Muscle of back (tissue), 11 donors: ENCODE results near the gene PDLIM5. TPM values are rescaled to one million over a fixed set of nuclear protein-coding genes. Genes with fewer than 3 reads are reported as not detected.

Experiments
- DNase-seq, 3 donors: peaks; one replicate each; pipeline versions ENCODE4 v3.0.0 to v3.0.0-alpha.2; 2013
- polyA plus RNA-seq, 10 donors: library from polyadenylated mRNA; unstranded; fragments of 120-200 nt; gene quantifications; one replicate each; pipeline ENCODE4 v1.2.1, GENCODE V29; 2013; ENCODE audit not compliant: insufficient read length in 10 of 10

Gene PDLIM5
- polyA plus RNA-seq, 10 donors = 159 to 431 (median 284) TPM

DNA sequence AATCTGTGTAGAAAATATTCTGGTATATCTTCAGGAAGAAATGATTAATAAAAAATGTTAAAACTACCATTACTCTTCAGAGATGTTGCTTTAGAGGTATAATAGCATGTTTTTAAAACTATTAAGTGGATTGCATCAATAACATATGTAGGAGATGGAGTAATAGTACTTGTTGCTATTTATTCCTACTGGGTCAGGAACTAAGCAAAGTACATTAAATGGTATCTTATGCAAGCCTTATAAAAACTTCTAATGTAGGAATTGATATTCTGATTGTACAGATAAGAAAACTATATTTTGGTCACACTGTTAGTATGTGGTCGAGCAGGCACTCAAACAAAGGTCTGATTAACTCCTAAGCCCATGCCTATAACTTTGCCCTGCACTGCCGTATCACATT lies 31.4 kb upstream of the PDLIM5 start:
- DNase-seq = no peak

DNA sequence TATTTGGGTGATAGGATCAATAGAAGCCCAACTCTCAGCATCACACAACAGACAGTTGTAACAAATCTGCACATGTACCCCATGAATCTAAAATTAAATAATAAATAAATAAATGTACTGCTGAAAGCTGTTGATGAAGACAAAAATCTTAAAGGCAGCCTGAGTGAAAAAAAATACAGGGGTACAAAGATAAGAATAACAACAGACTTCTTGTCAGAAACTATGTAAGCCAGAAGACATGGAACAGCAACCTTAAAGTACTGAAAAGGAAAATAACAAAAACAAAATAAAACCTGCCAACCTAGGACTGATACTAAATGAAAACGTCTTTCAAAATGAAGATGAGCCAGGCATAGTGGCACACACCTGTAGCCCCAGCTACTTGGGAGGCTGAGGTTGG lies 25.0 kb upstream of the PDLIM5 start:
- no peak for DNase-seq

DNA sequence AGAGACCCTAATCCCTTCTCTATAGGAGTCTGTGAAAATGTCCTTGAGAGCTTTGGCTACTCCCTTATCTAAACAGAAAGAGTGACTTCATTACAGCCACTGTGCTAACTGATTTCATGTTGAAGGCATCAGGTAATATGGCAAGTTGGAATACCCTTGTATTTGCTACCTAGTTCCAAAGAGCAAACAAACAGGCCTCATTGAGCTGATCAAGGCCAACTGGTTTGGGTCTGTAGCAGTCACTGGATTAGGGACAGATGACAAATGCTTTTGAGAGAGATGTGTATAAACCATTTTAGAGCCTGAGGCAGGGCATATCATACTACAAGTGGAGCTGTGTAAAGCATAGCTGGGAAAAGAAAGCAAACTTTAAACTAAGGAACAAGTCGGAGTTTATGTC lies 22.9 kb upstream of the PDLIM5 start:
- no peak for DNase-seq

DNA sequence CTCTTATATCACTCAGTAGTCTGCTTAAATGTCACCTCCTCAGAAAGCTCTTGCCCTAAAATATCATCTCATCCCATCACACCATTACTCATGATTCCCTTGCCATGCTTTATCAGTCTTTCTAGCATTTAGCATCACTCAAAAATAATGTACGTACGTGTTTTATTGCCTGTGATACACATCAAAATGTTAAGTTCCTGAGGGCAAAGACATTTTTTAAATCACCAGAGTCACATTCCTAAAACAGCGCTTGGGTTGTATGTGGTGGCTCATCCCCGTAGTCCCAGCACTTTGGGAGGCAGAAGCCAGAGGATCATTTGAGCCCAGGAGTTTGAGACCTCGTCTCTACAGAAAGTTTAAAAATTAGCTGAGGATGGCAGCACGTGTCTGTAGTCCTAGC lies 21.3 kb upstream of the PDLIM5 start:
- no peak for DNase-seq

DNA sequence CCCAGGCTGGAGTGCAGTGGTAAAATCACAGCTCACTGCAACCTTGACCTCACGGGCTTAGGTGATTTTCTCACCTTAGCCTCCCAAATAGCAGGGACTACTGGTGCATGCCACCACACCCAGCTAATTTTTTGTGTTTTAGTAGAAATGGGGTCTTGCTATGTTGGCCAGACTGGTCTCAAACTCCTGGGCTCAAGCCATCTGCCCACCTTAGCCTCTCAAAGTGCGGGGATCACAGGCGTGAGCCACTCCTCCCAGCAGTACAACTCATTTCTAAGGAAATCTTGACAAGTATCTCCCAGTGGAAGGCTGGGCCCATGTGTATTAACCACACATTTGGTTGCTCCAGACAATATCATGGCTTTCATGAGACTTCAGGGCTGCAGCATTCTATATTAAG lies 20.4 kb upstream of the PDLIM5 start:
- no peak for DNase-seq

DNA sequence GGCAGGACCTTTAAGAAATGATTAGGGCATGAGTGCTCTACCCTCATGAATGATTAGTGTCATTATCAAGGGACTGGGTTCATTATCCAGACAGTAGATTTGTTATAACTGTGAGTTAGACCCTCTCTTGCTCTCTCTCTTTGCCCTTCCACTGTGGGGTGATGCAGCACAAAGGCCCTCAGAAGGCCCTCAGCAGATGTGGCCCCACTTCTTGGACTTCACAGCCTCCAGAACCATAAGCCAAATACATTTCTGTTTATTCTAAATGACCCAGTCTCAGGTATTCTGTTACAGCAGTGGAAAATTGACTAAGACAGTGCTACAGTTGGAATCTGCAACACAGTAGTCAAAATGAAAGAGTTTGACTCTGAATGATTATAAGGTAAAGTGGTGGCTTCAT lies 17.2 kb upstream of the PDLIM5 start:
- no peak for DNase-seq

DNA sequence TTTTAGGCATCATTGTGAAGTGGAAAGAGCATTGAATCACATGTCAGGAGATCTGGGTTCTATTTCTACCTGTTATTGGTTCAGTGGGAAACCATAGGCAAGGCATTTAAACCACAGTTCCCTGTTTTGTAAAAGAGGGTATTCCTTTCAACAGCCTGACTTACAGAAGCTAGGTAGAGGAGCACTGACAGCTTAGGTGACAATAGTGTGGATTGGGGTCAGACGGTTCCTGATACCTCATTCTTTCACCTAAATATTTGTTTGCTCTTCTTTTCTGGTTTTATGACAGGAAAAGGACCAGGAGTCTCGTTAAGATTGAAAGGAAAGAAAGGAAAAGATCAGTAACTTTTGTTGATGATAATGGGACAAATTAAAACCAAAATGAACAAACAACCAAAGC lies 15.9 kb upstream of the PDLIM5 start:
- no peak for DNase-seq

DNA sequence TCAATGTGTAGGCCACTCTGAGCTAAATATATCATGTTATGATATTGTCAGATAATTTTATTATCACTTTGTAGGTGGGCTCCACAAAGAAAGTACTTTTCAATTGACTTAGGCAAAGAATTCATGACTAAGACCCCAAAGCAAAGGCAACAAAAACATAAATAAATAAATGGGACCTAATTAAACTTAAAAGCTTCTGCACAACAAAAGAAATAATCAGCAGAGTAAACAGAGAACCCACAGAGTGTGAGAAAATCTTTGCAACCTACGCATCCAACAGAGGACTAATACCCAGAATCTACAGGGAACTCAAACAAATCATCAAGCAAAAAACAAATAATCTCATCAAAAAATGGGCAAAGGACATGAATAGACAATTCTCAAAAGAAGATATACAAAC lies 15.2 kb upstream of the PDLIM5 start:
- no peak for DNase-seq

DNA sequence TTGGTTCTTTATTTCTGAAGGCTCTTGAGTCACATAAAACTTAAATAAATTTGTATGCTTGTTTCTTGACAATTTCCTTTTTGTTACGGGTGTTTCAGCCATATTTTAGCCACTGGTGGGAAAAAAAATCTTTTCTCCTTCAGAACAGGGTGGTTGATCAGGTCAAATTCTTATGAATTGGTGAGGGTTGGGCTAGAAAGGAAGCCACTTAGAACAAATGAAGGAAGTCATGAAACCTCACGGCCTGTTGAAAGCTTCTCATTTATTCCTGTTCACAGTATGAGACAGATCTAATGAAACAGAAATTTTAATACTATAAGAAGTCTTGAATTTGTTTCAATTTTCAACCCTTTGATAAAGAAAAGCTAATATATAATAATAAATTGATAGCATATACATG lies 12.1 kb upstream of the PDLIM5 start:
- DNase-seq = no peak

DNA sequence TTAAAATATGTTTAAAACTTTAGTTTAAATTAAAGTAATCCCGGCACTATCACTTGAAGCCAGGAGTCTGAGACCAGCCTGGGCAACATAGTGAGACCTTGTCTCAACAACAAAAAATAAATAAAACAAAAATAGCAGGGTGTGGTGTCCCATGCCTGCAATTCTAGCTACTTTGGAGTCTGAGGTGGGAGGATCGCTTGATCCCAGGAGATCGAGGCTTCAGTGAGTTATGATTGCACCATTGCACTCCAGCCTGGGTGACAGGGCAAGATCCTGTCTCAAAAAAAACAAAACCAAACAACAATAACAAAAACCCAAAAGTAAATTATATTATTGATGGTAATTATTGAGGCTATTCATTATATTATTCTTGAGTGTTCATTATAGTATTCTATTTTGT lies 9.9 kb upstream of the PDLIM5 start:
- DNase-seq = no peak

DNA sequence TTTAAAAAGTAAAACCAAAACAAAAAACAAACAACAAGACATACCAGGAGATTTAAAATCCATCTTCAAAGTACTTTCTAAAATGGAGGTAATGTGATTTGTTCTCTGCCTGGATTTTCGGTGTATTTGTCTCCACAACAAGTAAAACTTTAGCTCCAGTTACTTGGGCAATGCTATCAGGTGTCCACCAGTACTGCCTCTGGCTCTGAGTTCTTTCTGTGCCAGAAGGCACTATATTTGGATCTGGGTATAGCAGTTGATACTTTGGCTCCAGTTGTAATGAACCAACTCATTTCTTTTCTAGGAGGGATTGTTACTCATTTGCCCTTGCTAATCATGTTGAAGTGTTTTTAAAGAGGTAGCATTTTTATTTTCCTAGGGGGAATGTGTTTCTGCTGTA lies 9.5 kb upstream of the PDLIM5 start:
- no peak for DNase-seq

DNA sequence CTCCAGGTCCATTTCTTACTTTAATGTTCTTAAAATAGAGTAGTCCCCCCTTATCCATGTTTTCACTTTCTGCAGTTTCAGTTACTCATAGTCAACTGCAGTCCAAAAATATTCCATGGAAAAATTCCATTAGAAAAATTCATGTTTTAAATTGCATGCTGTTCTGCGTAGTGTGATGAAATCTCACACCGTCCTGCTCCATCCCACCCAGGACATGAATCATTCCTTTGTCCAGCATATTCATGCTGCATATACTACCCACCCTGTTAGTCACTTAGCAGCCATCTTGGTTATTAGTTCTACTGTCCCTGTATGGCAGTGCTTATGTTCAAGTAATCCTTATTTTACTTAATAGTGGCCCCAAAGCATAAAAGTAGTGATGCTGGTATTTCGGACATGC lies 5.4 kb upstream of the PDLIM5 start:
- DNase-seq = peak in 1 of 3 donors; percentile 74

DNA sequence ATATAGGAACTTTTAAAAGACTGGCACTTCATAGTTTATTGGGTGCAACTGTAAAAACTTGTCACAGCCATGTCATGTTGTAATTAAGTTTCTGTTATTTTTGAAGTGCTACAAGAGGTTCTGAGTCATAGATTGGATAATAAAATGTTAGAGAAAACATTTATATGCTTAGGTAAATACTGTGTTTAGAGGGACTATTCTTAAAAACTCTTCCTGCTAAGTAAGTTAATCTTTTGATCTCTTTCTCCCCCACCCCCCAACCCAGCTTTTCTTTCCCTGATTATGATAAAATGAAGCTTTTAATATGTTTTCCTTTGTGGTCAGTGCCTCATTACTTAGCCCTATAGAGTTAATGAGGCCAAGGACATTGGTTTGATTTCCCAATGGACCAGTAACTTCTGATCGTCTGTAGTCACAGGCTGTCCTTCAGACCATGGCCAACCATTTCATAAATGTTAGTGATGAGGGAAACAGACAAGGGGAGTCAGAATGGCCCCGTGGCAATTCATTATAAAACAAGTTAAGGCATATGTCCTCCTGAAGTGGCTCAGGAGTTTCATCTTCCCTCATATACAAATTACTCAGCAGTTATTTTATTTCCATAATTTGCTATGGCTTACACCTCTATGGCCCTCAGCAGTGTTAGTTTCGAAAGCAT lies 3.9 kb upstream of the PDLIM5 start:
- DNase-seq = no peak

DNA sequence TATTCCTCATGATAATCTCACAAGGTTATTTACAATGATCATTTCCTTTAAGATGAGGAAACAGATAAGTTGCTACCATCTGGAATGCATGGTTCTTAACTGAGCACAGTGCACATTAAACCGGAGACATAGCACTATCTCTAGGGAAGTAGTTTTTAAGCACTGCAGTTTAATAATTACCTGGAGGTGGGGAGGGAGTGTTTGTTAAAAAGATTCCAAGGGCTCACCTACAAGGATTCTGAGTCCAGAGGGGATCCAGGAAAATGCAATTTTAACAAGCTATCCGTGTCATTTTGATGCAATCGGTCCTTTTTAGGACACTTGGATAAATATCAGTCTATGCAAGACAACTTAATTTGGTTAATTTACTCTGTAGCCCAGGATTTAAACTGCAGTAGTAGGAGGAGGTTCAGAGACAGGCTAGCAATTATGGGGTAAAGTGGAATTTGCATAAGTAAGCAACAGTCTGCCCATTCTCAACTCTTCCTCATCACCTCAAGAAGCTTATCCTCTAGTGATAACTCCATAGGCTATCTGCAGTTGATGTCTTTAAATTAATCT lies 2.8 kb upstream of the PDLIM5 start:
- DNase-seq = no peak

DNA sequence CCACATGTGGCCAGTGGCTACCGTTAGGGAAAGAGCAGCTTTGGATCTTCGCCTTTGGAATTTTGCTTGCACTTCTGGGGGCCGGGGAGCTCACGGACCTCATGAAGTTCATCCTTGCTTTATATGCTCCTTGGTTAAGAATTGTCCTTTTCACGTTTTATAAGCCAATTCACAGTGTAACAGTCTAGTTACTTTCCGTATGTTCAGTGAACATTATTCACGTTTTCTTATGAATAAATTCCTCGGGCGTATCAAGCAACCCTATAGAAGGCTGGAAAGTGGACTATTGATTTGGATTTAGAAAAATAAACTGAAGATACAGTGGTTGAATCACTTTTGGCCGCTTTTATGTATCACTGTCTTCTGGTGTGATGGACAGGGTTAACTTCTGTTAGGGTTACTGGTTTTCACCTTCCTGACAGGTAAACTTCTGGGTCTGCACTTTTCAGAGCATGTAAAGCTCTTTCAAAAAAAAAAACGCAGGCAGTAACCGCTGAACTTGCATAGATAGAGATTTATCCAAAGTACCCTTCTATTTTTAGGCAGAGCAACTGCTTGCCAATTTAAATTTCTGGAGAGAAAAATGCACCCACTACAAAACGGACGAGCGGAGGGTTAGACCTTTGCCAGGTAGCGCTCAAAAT lies 569 bp upstream of the PDLIM5 start:
- peak in 1 of 3 donors; percentile 19 for DNase-seq

DNA sequence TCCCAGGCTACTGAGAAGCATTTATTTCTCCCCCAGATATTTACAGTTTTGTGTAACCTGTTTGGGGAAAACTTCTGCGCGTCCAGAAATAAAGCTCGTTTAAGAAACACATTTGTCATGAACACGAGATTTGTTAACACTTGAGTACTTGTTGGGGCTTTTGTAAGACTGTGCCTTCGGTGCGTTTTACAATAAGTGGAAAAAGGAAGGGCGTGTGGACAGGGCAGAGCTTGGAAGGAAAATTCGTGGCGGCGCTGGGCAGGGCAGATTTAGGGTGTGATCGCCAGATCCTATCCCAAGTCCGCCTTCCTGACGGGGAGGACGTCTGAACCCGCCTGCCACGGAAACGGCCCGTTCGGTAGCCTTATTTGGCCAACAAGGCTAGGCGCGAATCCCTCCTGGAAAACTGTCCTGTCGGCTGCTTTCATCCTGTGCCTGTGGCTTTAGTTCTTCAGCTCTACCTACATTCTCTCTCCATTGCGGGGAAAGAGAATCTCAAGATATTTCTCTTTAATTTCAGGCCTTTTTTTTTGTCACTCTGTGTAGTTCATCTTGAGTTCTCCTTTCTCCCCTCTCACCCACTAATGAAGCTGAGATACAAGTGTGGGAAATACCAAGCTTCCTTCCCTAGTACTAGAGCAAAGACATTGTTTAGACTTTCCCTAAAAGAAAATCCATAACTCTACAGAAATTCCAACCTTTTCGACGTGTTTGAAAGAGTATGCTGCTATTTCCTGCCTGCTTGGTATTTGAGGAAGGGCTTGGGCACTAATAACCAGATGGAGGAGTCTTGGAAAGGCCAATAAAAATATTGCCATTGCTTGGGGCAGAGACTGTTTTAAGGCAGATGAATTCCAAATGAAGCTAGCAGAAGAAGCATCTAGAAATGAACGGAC lies 982 bp downstream of the PDLIM5 start:
- DNase-seq = peak; percentile 76 to 81 (median 78)

DNA sequence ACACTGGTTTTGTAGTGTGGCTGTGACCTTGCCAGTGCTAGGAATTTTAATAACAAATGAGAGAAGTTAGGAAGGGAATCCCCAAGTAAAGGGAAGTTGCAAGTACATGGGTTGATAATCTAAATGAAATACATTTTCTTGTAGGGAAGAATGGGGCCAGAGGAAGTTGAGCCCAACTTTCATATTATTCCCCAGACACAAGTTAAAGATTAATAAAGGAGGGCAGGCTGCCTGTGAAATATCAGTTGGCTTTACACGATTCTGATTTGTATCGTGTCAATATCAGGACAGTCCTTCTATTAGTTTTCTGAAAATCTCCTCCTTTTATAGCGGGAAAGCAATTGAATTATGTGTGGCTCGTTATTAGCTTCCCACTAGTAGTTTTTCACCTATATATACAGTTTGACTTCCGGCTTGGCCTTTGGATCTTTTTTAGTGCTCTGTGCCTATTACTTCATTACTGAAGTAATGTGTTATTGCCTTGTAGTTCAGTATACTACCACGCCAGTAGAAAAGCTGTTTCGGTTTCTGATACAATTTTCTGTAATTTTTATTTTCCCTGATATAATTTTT lies 1.7 kb downstream of the PDLIM5 start:
- DNase-seq = peak in 1 of 3 donors; percentile 54

DNA sequence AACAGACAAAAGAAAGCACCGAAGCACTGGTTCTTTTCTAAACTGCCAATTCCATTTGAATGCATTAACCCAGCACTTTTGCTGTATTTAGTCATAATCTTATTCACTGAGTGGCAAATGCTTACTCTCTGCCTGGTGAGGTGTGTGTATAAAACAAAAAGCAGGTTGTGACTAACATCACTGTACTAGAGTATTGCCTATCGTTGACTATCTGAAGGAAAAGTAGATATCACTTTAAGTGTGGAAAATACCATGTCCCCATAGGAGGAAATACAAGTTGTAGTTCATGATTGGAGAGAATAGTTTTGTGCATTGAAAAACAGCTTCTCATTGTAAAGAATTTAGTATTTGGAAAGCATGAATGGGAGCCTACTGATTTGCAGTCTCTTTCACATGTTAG lies 2.7 kb downstream of the PDLIM5 start:
- peak; percentile 17 to 62 (median 22) for DNase-seq

DNA sequence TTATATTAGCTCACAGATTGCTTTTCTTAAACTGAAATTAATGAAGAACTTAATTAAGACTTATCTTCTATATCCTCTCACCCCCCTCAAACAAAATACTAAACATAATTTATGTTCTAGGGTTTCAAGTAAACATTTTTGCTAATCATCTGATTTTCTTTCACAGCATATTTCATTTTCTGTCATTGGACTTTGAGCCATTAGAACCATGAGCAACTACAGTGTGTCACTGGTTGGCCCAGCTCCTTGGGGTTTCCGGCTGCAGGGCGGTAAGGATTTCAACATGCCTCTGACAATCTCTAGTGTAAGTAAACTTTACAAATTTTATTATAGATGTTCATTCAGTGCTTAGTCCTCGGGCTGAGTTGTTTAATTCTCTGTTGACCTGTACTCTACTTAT lies 3.3 kb downstream of the PDLIM5 start:
- DNase-seq = peak in 2 of 3 donors; percentile 24 to 44

DNA sequence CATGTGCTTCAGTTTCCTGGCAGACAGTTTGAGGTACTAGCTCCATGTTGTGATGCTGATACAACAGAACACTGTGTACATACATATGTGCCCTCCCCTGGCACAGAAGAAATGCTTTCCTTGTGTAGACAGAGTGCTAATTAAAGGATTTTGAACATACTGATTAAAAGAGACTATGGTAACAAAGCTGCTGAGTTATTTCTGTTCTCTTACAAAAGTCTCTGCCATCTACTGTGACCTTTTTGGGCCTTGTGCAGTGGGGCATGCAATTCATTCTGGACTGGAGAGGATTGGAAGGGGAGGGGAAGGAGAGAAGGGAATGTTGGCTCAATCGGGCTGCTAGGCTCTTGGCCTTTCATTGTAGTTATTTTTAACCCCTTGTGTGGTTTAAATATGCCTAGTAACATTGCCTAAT lies 6.0 kb downstream of the PDLIM5 start:
- DNase-seq = peak in 2 of 3 donors; percentile 26 to 41

DNA sequence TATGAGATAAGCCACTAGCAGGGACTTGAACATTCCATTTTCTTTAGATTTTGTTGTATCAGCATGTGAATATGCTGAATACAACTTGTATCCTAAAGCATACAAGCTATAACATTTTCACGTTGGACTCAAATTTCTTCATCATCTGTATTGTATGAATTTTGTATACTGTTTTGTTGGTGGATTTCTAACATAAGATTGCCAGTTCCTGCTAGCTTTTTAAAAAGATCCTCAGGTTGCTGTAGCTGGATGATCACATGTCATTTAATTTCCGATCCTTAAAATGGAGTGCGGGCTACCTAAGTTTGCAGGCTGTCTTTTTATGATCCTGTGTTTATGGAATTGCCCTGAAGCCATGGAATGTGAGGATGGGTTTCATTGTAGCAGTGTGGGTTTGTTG lies 6.9 kb downstream of the PDLIM5 start:
- DNase-seq = no peak
